ENCODE results near the gene EIF2D.

EIF2D gene

DNA sequence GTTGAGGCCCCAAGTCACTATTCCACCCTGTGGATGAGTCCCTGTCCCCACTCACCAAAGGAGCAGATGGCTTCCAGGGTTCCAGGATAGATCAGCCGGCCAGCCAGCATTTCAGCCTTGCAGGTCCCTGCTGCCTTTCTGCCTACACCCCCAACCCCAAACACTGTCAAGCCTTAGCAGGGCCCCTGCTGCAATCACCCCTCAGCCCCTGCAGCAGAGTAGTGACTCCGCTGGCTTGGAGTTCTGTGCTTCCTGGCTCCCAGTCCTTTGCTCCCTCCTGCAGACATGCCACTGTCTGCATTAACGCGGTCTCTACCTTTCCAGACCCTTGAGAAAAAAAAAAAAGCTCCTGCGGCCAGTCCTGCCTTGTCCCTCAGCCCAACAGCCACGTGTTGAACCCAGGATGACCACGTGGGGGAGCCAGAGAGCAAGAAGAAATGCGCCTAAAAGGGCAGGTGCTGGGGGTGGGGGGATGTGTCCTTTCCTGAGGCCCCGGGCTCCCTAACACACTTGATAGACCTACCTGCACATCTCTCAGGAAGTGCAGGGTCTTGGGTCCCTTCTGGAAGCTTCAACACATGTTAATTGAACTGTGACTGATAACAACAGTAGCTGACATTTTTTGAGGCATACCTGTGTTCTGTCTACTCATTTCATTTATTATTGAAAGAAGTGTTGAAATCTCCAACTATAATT is 67.6 kb downstream of the EIF2D start:
- peak; percentile 17 for DNase-seq
